SU-DHL-6 (cell line): ENCODE data around the gene SH2D1A.
"Not testable (repeated sequence)": the region's sequence is repeated elsewhere in the genome, so short reads cannot be mapped to it uniquely, and the experiment has no call there.

Experiments
- H2AFZ ChIP-seq: fragments of 200-600 bp; sonication (generic); 2 replicates; pipeline ENCODE4 v1.6.1; 2014; ENCODE audit warnings: low read depth, mild to moderate bottlenecking, moderate library complexity, mixed read lengths, antibody characterized with exemption, low read length; ENCODE audit not compliant: severe bottlenecking
- H3F3A ChIP-seq: fragments of 200-600 bp; shearing (Covaris generic); 2 replicates; pipeline ENCODE4 v1.6.0; 2016; ENCODE audit warnings: antibody characterized with exemption, mild to moderate bottlenecking; ENCODE audit not compliant: insufficient read depth
- H3K27ac ChIP-seq: fragments of 200-600 bp; sonication (generic); 2 replicates; pipeline ENCODE4 v1.5.1; 2016; ENCODE audit warnings: low read depth, mild to moderate bottlenecking, low read length, moderate library complexity, mixed read lengths
- H3K27me3 ChIP-seq: fragments of 200-600 bp; sonication (generic), shearing (Covaris generic); 2 replicates; pipeline ENCODE4 v1.6.0; 2014; ENCODE audit warnings: mild to moderate bottlenecking, low read length
- H3K36me3 ChIP-seq: fragments of 200-600 bp; sonication (generic); 2 replicates; pipeline ENCODE4 v1.6.1; 2014; ENCODE audit warnings: mild to moderate bottlenecking, low read length, mixed read lengths
- H3K4me2 ChIP-seq: fragments of 300-600, 200-600 bp; shearing (Covaris generic), sonication (generic); 2 replicates; pipeline ENCODE4 v1.6.0; 2014; ENCODE audit warnings: low read length, low read depth, mild to moderate bottlenecking; ENCODE audit not compliant: poor library complexity, severe bottlenecking
- H3K4me3 ChIP-seq: fragments of 200-600 bp; sonication (generic); 2 replicates; pipeline ENCODE4 v1.5.1; 2014; ENCODE audit warnings: antibody characterized with exemption, low read length, mild to moderate bottlenecking, mixed read lengths; ENCODE audit not compliant: insufficient read depth, poor library complexity, severe bottlenecking
- H3K79me2 ChIP-seq: fragments of 200-600 bp; sonication (generic); 2 replicates; pipeline ENCODE4 v1.6.1; 2014; ENCODE audit warnings: mild to moderate bottlenecking, low read length, moderate library complexity; ENCODE audit not compliant: insufficient read depth
- H3K9ac ChIP-seq: fragments of 200-600 bp; sonication (generic); 2 replicates; pipeline ENCODE4 v1.7.0; 2014; ENCODE audit warnings: mild to moderate bottlenecking, low read length
- H3K9me2 ChIP-seq: fragments of 200-600 bp; sonication (generic); replicated peaks from 2 replicates; pipeline ENCODE4 v1.6.1; 2014; ENCODE audit warnings: low read length; ENCODE audit not compliant: insufficient read depth
- H3K9me3 ChIP-seq: fragments of 200-600 bp; sonication (generic); 2 replicates; pipeline ENCODE4 v1.6.1; 2014; ENCODE audit warnings: low read length, mixed read lengths; ENCODE audit not compliant: insufficient read depth
- H4K20me1 ChIP-seq: fragments of 200-600 bp; sonication (generic); 2 replicates; pipeline ENCODE4 v1.6.1; 2014; ENCODE audit warnings: low read depth, mild to moderate bottlenecking, antibody characterized with exemption, low read length, moderate library complexity, mixed read lengths
- CTCF ChIP-seq: fragments of 200-600 bp; sonication (generic); IDR thresholded peaks from one replicate; pipeline ENCODE4 v1.5.1; 2017; ENCODE audit warnings: antibody characterized with exemption, mild to moderate bottlenecking, low read length, moderate library complexity; ENCODE audit not compliant: insufficient read depth, poor library complexity, severe bottlenecking
- EZH2phosphoT487 ChIP-seq: fragments of 200-600 bp; sonication (generic), shearing (Covaris generic); conservative IDR thresholded peaks from 2 replicates; pipeline ENCODE4 v1.6.1; 2018; ENCODE audit warnings: mild to moderate bottlenecking, antibody characterized with exemption, low read length, moderate library complexity, mixed read lengths

The SH2D1A gene

GRCh38 chrX:124333862-124334261 lies 12.5 kb upstream of the SH2D1A start:
- H3K9me3 ChIP-seq: no peaks in the 10 kb centered on the region
- no peaks in the 10 kb centered on the region for H3F3A ChIP-seq
- H3K36me3 ChIP-seq: no peaks in the 10 kb centered on the region
- no peak overlapping the region for H2AFZ ChIP-seq
- H3K9me2 ChIP-seq: no peaks in the 10 kb centered on the region
- no peaks in the 10 kb centered on the region for H3K79me2 ChIP-seq
- H3K9ac ChIP-seq: no peak overlapping the region
- H3K4me3 ChIP-seq: no peak overlapping the region
- H3K27ac ChIP-seq: no peak overlapping the region
- H4K20me1 ChIP-seq: no peaks in the 10 kb centered on the region
- TF ChIP-seq EZH2phosphoT487 (no peak), CTCF (no peak)
- H3K4me2 ChIP-seq: no peak overlapping the region
- no peaks in the 10 kb centered on the region for H3K27me3 ChIP-seq

GRCh38 chrX:124334555-124334954 lies 11.8 kb upstream of the SH2D1A start:
- H3K4me2 ChIP-seq, H3K36me3 ChIP-seq, H3K27ac ChIP-seq, H3K4me3 ChIP-seq, H2AFZ ChIP-seq, H3K9me3 ChIP-seq, H3K9me2 ChIP-seq, H3K27me3 ChIP-seq, H4K20me1 ChIP-seq, H3K9ac ChIP-seq, H3K79me2 ChIP-seq, H3F3A ChIP-seq: not testable (repeated sequence)

GRCh38 chrX:124335598-124335997 lies 10.8 kb upstream of the SH2D1A start:
- Histone ChIP-seq H4K20me1 (no peaks in the 10 kb centered on the region), H3F3A (no peaks in the 10 kb centered on the region), H3K79me2 (no peaks in the 10 kb centered on the region), H3K4me2 (no peak overlapping the region), H2AFZ (no peak overlapping the region), H3K9ac (no peak overlapping the region), H3K4me3 (no peak overlapping the region), H3K27me3 (no peaks in the 10 kb centered on the region), H3K36me3 (no peaks in the 10 kb centered on the region), H3K9me3 (no peaks in the 10 kb centered on the region), H3K27ac (no peak overlapping the region), H3K9me2 (no peaks in the 10 kb centered on the region)
- no peak for TF ChIP-seq EZH2phosphoT487
- no peak for TF ChIP-seq CTCF

- no peaks in the 10 kb centered on the region for H3K27me3 ChIP-seq
- H3K36me3 ChIP-seq: no peaks in the 10 kb centered on the region
- no peak overlapping the region for H2AFZ ChIP-seq
- H3F3A ChIP-seq: no peaks in the 10 kb centered on the region
- no peak overlapping the region for H3K4me2 ChIP-seq
- H3K79me2 ChIP-seq: no peaks in the 10 kb centered on the region
- H3K9me2 ChIP-seq: no peaks in the 10 kb centered on the region
- H3K27ac ChIP-seq: no peak overlapping the region
- no peaks in the 10 kb centered on the region for H4K20me1 ChIP-seq
- H3K4me3 ChIP-seq: no peak overlapping the region
- H3K9ac ChIP-seq: no peak overlapping the region
- TF ChIP-seq EZH2phosphoT487: no peak
- TF ChIP-seq CTCF: no peak
- H3K9me3 ChIP-seq: no peaks in the 10 kb centered on the region
Observed at GRCh38 chrX:124337916-124338315, 8.4 kb upstream of the SH2D1A start.
